ENCODE measurements around the gene TATDN2. TPM values are rescaled to one million over a fixed set of nuclear protein-coding genes. Genes with fewer than 3 reads are reported as not detected.
"Not testable (repeated sequence)": the region's sequence is repeated elsewhere in the genome, so short reads cannot be mapped to it uniquely, and the experiment has no call there.

The TATDN2 gene
- total and polyA plus RNA-seq, 2 donors (not counting 3 experiments of a cell fraction or from before 2014, with no cell fraction given) = 10.7 to 26.8 TPM

- intact Hi-C loops (cut with micrococcal nuclease) = no loop called here
- no peak for FAIRE-seq
- Histone ChIP-seq H3K79me2 (ENCODE audit: control insufficient read depth, insufficient read depth, low read length) (no peaks in the 10 kb centered on the region), H3K36me3 (ENCODE audit: control insufficient read depth in 2 of 2, extremely low read depth in 1 of 2, insufficient read depth in 2 of 2, low read length in 2 of 2) (no peaks in the 10 kb centered on the region), H4K20me1 (replicated peaks; ENCODE audit: control insufficient read depth, extremely low read depth, insufficient read depth, low read length) (no peaks in the 10 kb centered on the region), H3K4me2 (ENCODE audit: insufficient read depth, low read length) (no peak within 1 kb of the TSS), H3K4me1 (ENCODE audit: control insufficient read depth, extremely low read depth, insufficient read depth, low read length) (no peaks in the 10 kb centered on the region), H2AFZ (ENCODE audit: low read depth, low read length) (no peak within 1 kb of the TSS), H3K9me1 (replicated peaks; ENCODE audit: control insufficient read depth, extremely low read depth, insufficient read depth, low read length) (no peaks in the 10 kb centered on the region), H3K27me3 (ENCODE audit: control insufficient read depth in 2 of 2, insufficient read depth in 2 of 2, low read length in 2 of 2) (no peaks in the 10 kb centered on the region), H3K4me3 (replicated peaks in 1 of 3; ENCODE audit: insufficient read depth in 1 of 3, low read depth in 1 of 3, low read length in 3 of 3) (no peak within 1 kb of the TSS), H3K9me3 (replicated peaks; ENCODE audit: control insufficient read depth, insufficient read depth, low read length) (no peaks in the 10 kb centered on the region), H3K27ac (ENCODE audit: insufficient read depth, low read depth, low read length) (no peak within 1 kb of the TSS), H3K9ac (replicated peaks; ENCODE audit: extremely low read depth, insufficient read depth, low read length) (no peak within 1 kb of the TSS)
- ChIA-PET CTCF (interaction anchor here (0.7 to 1.2 kb wide), 3 partner anchors 10 to 29 kb away, joined by 3 to 5 read pairs (median 3); no protein-coding TSS in a partner anchor), POLR2A (no interaction called here)
- TF ChIP-seq POLR2A (IDR thresholded peaks at IDR 0.05; ENCODE audit: low read depth, low read length) = no peak
- TF ChIP-seq FOS (IDR thresholded peaks at IDR 0.05; ENCODE audit: borderline replicate concordance, insufficient read depth, low read length) = peak; percentile 23
- no peak for DNase-seq (ENCODE audit: low read depth, low spot score)
- dilution Hi-C loops (cut with MboI; ENCODE audit: extremely low pct_ligation_motif_present, low sequenced_read_pairs) = no loop called here
- BruUV-seq (replicated peaks) = no TSS peak
These were observed 44.5 kb downstream of the TATDN2 start, which contains the start of gene GHRL for GRCh38 chr3:10292505-10293419. GHRL (minus strand) TSS chr3:10292947; CDS start chr3:10290180, 2,767 bp downstream.

GRCh38 chr3:10294030-10294586 lies 45.8 kb downstream of the TATDN2 start:
- no peak for FAIRE-seq
- no peak overlapping the region for H2AFZ ChIP-seq (ENCODE audit: low read depth, low read length)
- H3K27me3 ChIP-seq (ENCODE audit: control insufficient read depth in 2 of 2, insufficient read depth in 2 of 2, low read length in 2 of 2) = no peaks in the 10 kb centered on the region
- H3K4me2 ChIP-seq (ENCODE audit: insufficient read depth, low read length) = no peak overlapping the region
- H3K9ac ChIP-seq (replicated peaks; ENCODE audit: extremely low read depth, insufficient read depth, low read length) = no peak overlapping the region
- no peak for DNase-seq (ENCODE audit: low read depth, low spot score)
- dilution Hi-C loops (cut with MboI; ENCODE audit: extremely low pct_ligation_motif_present, low sequenced_read_pairs) (no loop called here), intact Hi-C loops (cut with micrococcal nuclease) (no loop called here)
- H3K27ac ChIP-seq (ENCODE audit: insufficient read depth, low read depth, low read length) = no peak overlapping the region
- POLR2A ChIA-PET = no interaction called here
- no peaks in the 10 kb centered on the region for H3K9me1 ChIP-seq (replicated peaks; ENCODE audit: control insufficient read depth, extremely low read depth, insufficient read depth, low read length)
- H3K4me1 ChIP-seq (ENCODE audit: control insufficient read depth, extremely low read depth, insufficient read depth, low read length) = no peaks in the 10 kb centered on the region
- TF ChIP-seq EZH2 (IDR thresholded peaks at IDR 0.05; ENCODE audit: borderline replicate concordance, low read depth, low read length, severe bottlenecking) (no peak), MAX (IDR thresholded peaks at IDR 0.05; ENCODE audit: insufficient read depth, insufficient read length) (no peak), JUN (IDR thresholded peaks at IDR 0.05; ENCODE audit: borderline replicate concordance, insufficient read depth, insufficient read length, low read depth) (no peak)
- no peaks in the 10 kb centered on the region for H3K79me2 ChIP-seq (ENCODE audit: control insufficient read depth, insufficient read depth, low read length)
- CTCF ChIA-PET = no interaction called here
- no peaks in the 10 kb centered on the region for H3K9me3 ChIP-seq (replicated peaks; ENCODE audit: control insufficient read depth, insufficient read depth, low read length)
- no peaks in the 10 kb centered on the region for H3K36me3 ChIP-seq (ENCODE audit: control insufficient read depth in 2 of 2, extremely low read depth in 1 of 2, insufficient read depth in 2 of 2, low read length in 2 of 2)
- BruUV-seq (replicated peaks) = no TSS peak
- no peak overlapping the region for H3K4me3 ChIP-seq (replicated peaks in 1 of 3; ENCODE audit: insufficient read depth in 1 of 3, low read depth in 1 of 3, low read length in 3 of 3)
- no peaks in the 10 kb centered on the region for H4K20me1 ChIP-seq (replicated peaks; ENCODE audit: control insufficient read depth, extremely low read depth, insufficient read depth, low read length)

- intact Hi-C loops (cut with micrococcal nuclease); H3K9me1 ChIP-seq (replicated peaks; ENCODE audit: control insufficient read depth, extremely low read depth, insufficient read depth, low read length); FAIRE-seq; H3K4me1 ChIP-seq (ENCODE audit: control insufficient read depth, extremely low read depth, insufficient read depth, low read length); H3K4me3 ChIP-seq (replicated peaks in 1 of 3; ENCODE audit: insufficient read depth in 1 of 3, low read depth in 1 of 3, low read length in 3 of 3); H3K27me3 ChIP-seq (ENCODE audit: control insufficient read depth in 2 of 2, insufficient read depth in 2 of 2, low read length in 2 of 2); H4K20me1 ChIP-seq (replicated peaks; ENCODE audit: control insufficient read depth, extremely low read depth, insufficient read depth, low read length); dilution Hi-C loops (cut with MboI; ENCODE audit: extremely low pct_ligation_motif_present, low sequenced_read_pairs); H3K27ac ChIP-seq (ENCODE audit: insufficient read depth, low read depth, low read length); CTCF ChIA-PET; H2AFZ ChIP-seq (ENCODE audit: low read depth, low read length); DNase-seq (ENCODE audit: low read depth, low spot score); H3K9ac ChIP-seq (replicated peaks; ENCODE audit: extremely low read depth, insufficient read depth, low read length); H3K9me3 ChIP-seq (replicated peaks; ENCODE audit: control insufficient read depth, insufficient read depth, low read length); H3K4me2 ChIP-seq (ENCODE audit: insufficient read depth, low read length); H3K79me2 ChIP-seq (ENCODE audit: control insufficient read depth, insufficient read depth, low read length); POLR2A ChIA-PET; BruUV-seq (replicated peaks): not testable (repeated sequence)
- H3K36me3 ChIP-seq (ENCODE audit: control insufficient read depth in 2 of 2, extremely low read depth in 1 of 2, insufficient read depth in 2 of 2, low read length in 2 of 2) = peaks cover 13 to 28% of the 10 kb centered on the region in 2 experiments
These were observed 49.8 kb downstream of the TATDN2 start for GRCh38 chr3:10298064-10298463.
